ENCODE measurements around the gene HINT3.
"Not testable (repeated sequence)": the region's sequence is repeated elsewhere in the genome, so short reads cannot be mapped to it uniquely, and the experiment has no call there.

HINT3 gene

GRCh38 chr6:125939791-125940190 lies 16.8 kb upstream of the HINT3 start:
- no peak for DNase-seq (ENCODE audit: low read depth in 2 of 2)

- no peak for DNase-seq (ENCODE audit: low read depth in 2 of 2)
Measured at GRCh38 chr6:125940247-125941041, 16.1 kb upstream of the HINT3 start.

- no peak for DNase-seq (ENCODE audit: low read depth in 2 of 2)
Measured at GRCh38 chr6:125942672-125943527, 13.7 kb upstream of the HINT3 start.

- no peak for DNase-seq (ENCODE audit: low read depth in 2 of 2)
Measured at GRCh38 chr6:125943528-125944433, 12.8 kb upstream of the HINT3 start.

GRCh38 chr6:125944434-125944816 lies 12.1 kb upstream of the HINT3 start:
- no peak for DNase-seq (ENCODE audit: low read depth in 2 of 2)

GRCh38 chr6:125944896-125945295 lies 11.7 kb upstream of the HINT3 start:
- no peak for DNase-seq (ENCODE audit: low read depth in 2 of 2)

- no peak for DNase-seq (ENCODE audit: low read depth in 2 of 2)
Measured at GRCh38 chr6:125945378-125946141, 11.0 kb upstream of the HINT3 start.

- no peak for DNase-seq (ENCODE audit: low read depth in 2 of 2)
Measured at GRCh38 chr6:125947615-125948014, 9.0 kb upstream of the HINT3 start.

- DNase-seq (ENCODE audit: low read depth in 2 of 2) = no peak
Measured at GRCh38 chr6:125948455-125948854, 8.1 kb upstream of the HINT3 start.

GRCh38 chr6:125949069-125949468 lies 7.5 kb upstream of the HINT3 start:
- no peak for DNase-seq (ENCODE audit: low read depth in 2 of 2)

GRCh38 chr6:125950293-125950692 lies 6.3 kb upstream of the HINT3 start:
- DNase-seq (ENCODE audit: low read depth in 2 of 2) = no peak

GRCh38 chr6:125950716-125951115 lies 5.9 kb upstream of the HINT3 start:
- not testable (repeated sequence) for DNase-seq (ENCODE audit: low read depth in 2 of 2)

- DNase-seq (ENCODE audit: low read depth in 2 of 2) = no peak
Measured at GRCh38 chr6:125951323-125951722, 5.2 kb upstream of the HINT3 start.

GRCh38 chr6:125952764-125953501 lies 3.6 kb upstream of the HINT3 start:
- peak; percentile 4 to 14 for DNase-seq (ENCODE audit: low read depth in 2 of 2)

- DNase-seq (ENCODE audit: low read depth in 2 of 2) = no peak
Measured at GRCh38 chr6:125953502-125953875, 3.1 kb upstream of the HINT3 start.

GRCh38 chr6:125954735-125955339 lies 1.7 kb upstream of the HINT3 start:
- DNase-seq (ENCODE audit: low read depth in 2 of 2) = no peak

- no peak for DNase-seq (ENCODE audit: low read depth in 2 of 2)
Measured at GRCh38 chr6:125955973-125956372, 597 bp upstream of the HINT3 start.

GRCh38 chr6:125957391-125957693 lies 772 bp downstream of the HINT3 start:
- DNase-seq (ENCODE audit: low read depth in 2 of 2) = no peak

- no peak for DNase-seq (ENCODE audit: low read depth in 2 of 2)
Measured at GRCh38 chr6:125957845-125958244, 1.3 kb downstream of the HINT3 start.

GRCh38 chr6:125959041-125959440 lies 2.5 kb downstream of the HINT3 start:
- no peak for DNase-seq (ENCODE audit: low read depth in 2 of 2)
